ENCODE measurements around the gene MAPKAPK2. TPM values are rescaled to one million over a fixed set of nuclear protein-coding genes. Genes with fewer than 3 reads are reported as not detected.
A peak's percentile ranks its signal among the peaks of the same experiment; 100 is the strongest.

MAPKAPK2 gene
- total RNA-seq, 1 donor from 2014 or later: 214 TPM

DNA sequence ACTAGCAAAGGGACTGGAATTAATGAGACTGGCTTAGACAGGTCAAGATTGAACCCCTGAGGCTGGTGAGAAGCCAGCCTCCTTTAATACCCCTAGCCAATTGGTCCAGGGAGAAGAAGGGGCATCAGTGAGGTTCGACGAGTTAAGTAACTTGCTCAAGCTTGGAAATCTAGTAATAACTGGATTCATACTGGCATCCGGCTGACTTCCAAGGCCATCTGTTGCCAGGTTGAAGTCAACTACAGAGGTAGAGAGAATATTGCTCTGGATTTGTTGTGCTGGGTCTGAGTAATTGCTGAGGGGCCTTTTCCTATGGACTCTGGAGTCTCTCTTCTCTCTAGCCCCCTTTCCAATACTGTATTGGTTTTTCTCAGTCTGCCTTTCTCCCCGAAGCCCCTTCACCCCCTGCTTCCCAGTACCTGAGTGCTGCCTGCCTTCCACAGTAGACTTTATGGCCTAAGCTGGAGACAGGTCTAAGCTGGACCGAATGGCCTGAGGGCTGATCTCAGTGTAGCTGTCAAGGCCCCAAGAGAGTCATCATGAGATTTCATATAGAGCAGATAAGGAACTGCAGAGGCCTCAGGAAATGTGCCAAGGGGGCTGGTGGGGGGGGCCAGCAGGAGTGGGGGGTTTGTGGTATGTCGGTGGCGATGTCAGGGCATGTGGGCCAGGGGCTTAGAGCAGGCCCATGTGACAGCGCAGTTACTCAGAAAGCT lies 43.4 kb downstream of the MAPKAPK2 start:
- intact Hi-C loops (cut with DNase I): loop anchor here (5.0 kb wide), 1 partner anchor 79 kb away; no protein-coding TSS in a partner anchor
- ATAC-seq: no peak
- DNase-seq (ENCODE audit: missing footprints): no peak

DNA sequence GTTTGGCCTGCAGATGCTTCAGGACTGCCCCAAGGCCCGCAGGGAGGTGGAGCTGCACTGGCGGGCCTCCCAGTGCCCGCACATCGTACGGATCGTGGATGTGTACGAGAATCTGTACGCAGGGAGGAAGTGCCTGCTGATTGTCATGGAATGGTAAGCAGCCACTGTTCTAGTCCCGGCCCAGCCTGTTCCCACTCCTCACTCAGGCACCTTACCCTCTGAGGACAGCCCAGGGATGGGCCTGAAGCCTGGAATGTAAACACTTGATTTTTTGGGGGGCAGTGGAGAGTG lies 43.9 kb downstream of the MAPKAPK2 start:
- DNase-seq (ENCODE audit: missing footprints) (no peak), ATAC-seq (no peak)
- intact Hi-C loops (cut with DNase I): loop anchor here (5.0 kb wide), 1 partner anchor 79 kb away; no protein-coding TSS in a partner anchor

DNA sequence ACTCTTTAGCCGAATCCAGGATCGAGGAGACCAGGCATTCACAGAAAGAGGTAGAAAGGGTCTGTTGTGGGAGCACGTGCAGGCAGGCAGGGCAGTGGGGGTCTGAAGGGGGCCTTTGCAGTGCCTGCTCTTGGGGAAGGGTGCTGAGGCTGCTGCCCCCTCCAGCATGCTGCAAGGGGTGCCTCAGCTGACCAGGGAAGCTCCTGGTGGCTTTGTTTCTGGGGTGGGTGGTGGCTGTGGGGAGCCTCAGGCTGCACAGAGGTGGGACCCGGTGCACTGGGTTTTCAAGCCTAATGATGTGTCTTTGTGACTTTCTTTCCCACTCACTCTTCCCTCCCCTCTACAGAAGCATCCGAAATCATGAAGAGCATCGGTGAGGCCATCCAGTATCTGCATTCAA lies 44.3 kb downstream of the MAPKAPK2 start:
- no peak for ATAC-seq
- intact Hi-C loops (cut with DNase I): loop anchor here (5.0 kb wide), 1 partner anchor 78 kb away; no protein-coding TSS in a partner anchor

DNA sequence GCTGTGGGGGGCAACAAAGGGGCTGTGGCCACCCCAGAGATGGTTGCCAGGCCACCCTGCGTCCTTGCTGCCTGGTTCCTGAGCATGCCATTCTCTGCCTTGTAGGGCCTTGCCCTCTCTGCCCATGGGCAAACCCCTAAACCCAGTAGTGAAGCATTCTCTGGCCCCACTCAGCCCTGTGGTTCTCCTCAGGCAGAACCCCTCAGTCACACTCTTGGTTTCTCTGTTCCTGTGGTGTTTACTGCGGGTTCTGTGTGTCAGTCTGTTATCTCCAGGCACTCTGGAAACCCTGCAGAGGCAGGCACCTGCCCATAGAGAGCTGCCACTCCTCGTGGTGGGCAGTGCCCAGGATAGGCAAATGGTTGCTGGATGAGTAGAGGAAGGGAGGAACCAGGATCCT lies 44.8 kb downstream of the MAPKAPK2 start:
- intact Hi-C loops (cut with DNase I): loop anchor here (5.0 kb wide), 1 partner anchor 78 kb away; no protein-coding TSS in a partner anchor
- ATAC-seq (no peak), DNase-seq (ENCODE audit: missing footprints) (no peak)

More for the DNA sequence above, 44.3 kb downstream of the MAPKAPK2 start:
- DNase-seq (ENCODE audit: missing footprints): no peak

DNA sequence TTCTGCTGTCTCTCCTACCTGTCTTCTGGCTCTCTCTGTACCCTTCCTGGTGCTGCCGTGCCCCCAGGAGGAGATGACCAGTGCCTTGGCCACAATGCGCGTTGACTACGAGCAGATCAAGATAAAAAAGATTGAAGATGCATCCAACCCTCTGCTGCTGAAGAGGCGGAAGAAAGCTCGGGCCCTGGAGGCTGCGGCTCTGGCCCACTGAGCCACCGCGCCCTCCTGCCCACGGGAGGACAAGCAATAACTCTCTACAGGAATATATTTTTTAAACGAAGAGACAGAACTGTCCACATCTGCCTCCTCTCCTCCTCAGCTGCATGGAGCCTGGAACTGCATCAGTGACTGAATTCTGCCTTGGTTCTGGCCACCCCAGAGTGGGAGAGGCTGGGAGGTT lies 47.8 kb downstream of the MAPKAPK2 start:
- intact Hi-C loops (cut with DNase I): no loop called here
- DNase-seq (ENCODE audit: missing footprints) (no peak), ATAC-seq (no peak)

DNA sequence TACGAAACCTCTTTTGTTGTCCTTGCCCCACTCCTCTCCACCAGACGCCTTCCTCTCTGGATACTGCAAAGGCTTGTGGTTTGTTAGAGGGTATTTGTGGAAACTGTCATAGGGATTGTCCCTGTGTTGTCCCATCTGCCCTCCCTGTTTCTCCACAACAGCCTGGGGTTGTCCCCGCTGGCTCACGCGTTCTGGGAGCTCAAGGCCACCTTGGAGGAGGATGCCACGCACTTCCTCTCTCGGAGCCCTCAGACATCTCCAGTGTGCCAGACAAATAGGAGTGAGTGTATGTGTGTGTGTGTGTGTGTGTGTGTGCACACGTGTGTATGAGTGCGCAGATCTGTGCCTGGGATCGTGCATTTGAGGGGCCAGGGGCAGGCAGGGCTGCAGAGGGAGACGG lies 48.3 kb downstream of the MAPKAPK2 start:
- intact Hi-C loops (cut with DNase I): no loop called here
- ATAC-seq: no peak
- DNase-seq (ENCODE audit: missing footprints): no peak

DNA sequence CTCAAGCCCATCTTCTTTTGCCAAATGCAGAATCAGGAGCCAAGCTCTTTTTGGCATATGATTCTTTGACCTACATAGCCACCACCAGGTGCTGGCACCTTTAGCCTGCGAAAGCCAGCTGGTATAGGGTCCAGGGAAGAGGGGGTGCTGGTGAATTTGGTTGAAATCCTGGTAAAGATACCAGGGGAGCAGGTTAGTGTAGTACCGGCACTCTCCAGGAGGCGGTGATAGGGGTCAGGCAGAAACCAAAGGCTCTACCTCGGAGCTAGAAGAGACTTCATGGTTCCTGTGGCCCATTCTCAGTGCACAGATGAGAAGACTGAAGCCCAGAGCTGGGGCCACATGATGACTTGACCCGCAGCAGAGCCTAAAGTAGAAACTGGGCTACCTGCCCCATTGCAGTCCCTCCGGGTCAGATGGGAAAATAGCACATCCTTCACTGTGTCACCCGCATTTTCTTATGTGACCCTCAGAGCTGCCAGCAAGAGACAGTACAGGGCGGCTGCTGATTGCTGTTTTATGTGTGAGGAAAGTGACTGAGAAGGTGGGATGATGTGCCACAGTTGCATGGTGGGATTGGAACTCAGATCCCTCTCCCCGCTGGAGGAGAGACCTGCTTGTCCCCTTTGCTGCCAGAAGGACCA lies 49.9 kb downstream of the MAPKAPK2 start:
- intact Hi-C loops (cut with DNase I): loop anchor here (5.0 kb wide), 2 partner anchors 68 to 178 kb away; no protein-coding TSS in a partner anchor
- no peak for ATAC-seq
- DNase-seq (ENCODE audit: missing footprints): no peak

DNA sequence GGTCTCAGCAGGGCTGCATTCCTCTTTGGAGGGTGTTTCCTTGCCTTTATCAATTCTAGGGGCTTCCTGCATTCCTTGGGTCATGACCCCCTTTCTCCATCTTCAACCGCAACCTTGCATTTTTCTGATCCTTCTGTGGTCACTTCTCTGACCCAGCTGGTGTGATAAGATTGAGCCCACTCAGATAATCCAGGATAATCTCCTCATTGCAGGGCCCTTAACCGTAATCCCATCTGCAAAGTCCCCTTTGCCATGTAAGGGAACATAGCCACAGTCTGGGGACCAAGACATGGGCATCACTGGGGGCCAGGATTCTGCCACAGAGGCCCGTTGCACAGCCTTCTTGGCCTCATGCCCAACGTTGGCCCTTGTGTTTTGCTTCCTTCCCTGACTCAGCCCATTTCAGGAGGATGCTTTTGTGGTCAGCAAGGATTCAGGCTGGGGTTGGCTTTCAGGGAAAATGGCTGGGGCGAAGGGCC lies 50.9 kb downstream of the MAPKAPK2 start:
- DNase-seq (ENCODE audit: missing footprints) (no peak), ATAC-seq (no peak)
- intact Hi-C loops (cut with DNase I): loop anchor here (5.0 kb wide), 2 partner anchors 67 to 177 kb away; no protein-coding TSS in a partner anchor

DNA sequence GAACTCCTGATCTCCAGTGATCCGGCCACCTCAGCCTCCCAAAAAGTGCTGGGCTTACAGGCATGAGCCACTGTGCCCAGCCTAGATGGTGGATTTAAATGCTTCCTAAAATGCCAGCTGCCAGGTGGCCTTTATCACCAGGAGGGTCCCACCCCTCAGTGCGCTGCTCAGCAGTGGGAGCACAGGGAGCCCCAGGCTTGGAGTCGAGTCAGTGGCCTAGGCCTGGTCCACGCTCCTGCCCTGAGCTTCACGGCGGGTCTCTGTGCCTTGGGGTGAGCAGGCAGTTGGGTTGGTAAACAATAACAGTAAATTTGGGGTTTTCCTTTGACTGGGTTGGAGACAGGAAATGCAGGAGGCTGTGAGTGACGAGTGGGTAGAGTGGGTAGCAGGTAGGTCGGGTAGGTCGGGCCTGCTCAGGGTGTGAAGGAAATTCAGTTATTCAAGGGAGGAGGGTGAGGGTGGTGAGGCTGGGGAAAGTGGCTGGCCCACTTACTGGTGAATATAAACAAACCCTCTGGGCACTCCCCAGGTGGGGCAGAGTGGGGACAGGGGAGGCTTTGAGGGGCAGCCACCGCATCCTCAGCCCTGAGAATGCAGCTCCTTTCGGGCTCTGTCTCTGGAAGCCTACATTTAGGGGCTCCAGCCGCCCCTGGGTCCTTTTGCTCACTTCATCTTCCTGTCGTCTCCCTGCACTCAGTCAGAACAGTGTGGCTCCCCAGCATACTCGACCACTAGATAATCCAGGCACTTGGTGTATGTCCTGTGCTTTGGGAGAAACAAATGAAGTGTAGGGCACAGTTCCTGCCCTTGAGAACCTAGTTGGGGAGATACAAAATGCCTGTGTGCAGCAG lies 52.4 kb downstream of the MAPKAPK2 start:
- ATAC-seq: peak; percentile 49
- intact Hi-C loops (cut with DNase I): loop anchor here (5.0 kb wide), 2 partner anchors 65 to 175 kb away; no protein-coding TSS in a partner anchor
- no peak for DNase-seq (ENCODE audit: missing footprints)

DNA sequence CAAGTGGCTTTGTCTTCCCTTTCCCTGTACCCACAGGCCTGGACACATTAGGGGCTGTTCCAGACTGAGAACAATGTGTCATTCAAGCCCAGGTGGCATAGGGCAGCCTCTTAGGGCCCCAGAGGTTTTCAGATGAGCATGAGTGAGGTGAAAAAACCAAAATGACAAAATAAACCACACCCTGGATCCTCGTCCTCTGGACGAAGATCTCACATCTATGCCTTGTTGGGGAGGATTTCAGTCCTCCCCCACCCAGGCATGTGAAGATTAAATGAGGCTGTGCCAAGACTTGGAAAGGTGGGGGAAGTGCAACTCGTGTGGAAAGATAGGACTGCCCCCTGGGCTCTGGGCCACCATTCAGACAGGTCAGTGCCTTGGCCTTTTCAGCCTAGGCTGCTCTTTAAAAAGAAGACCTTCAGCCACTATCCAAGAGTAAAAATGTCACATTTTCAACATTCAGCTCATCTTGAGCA lies 53.1 kb downstream of the MAPKAPK2 start:
- ATAC-seq (peak; percentile 51), DNase-seq (ENCODE audit: missing footprints) (no peak)
- intact Hi-C loops (cut with DNase I): loop anchor here (5.0 kb wide), 2 partner anchors 65 to 175 kb away; no protein-coding TSS in a partner anchor

DNA sequence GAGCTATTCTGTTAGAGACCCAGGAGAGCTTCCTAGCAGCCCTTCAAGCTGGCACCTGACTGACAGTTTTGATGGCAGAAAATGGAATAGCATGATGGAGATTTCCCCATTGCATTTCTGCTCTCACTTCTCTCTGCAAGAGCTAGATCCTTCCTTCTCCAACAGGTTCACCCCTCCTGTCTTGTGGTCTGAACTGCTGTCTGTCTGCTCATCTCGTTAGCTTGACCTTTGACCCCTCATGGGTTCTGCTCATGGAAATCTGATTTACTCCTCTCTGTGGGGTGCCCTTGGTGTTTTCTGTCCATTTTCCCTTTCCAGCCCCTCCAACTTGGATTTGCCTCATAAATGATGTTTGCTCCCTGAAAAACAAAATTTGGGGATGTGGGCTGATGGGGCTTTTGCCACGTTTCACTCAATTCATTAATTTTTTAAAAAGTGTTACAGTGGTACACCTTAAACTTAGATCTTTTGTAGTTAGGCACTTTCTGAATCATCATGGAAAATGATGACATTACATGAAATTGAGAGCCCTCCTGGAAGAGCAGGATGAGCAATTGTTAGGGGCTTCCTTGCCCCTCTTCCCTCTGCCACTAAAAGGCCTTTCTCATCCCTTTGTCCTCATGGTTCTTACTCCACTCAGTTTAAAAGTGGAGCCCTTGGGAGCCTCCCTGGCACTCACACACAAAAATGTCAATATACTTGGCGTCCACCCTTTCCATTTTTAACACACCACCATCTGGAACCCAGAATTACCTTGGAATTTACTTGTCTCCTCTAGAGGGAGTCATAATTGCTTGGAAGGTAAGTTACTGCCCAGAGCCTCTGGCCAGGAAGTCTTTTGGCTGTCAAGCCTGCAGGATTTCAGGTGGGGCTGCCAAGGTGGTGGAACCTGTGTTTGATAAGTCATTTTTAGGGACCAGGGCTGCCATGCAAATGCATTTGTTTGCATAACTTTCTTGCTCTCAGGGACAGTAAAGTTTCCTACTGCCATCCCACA lies 54.0 kb downstream of the MAPKAPK2 start:
- intact Hi-C loops (cut with DNase I): loop anchor here (5.0 kb wide), 2 partner anchors 64 to 174 kb away; no protein-coding TSS in a partner anchor
- DNase-seq (ENCODE audit: missing footprints) (no peak), ATAC-seq (no peak)

DNA sequence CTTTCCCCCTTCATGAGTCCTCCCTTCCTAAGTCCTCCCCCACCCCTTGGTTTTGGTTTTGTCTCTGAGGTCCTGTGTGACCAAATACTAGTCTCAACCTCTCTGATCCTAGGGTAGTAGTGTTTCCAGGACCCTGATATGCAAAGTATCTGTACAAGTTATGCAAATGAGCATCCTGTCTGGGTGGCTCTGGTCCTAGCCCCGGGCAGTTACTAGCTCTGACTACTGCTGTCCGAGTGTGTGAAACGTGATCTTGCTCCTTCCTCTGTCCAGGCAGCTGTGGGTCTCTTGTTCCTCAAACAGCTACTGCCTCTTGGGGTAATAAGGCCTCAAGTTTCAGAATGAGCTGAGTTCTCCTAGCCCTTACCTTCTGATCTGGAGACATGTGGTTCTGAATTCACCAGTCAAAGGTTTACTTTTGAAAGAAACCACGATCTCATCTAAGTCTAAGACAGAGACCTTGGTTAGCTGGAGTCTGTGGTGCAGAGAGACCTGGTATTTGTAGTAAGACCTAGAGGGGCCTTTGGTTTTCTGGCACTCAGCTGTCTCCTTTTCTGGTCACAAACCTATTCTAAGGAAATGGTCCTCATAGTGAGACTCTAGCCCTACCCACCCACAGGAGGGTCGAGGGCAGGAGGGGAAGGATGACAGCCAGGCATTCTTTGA lies 54.8 kb downstream of the MAPKAPK2 start:
- intact Hi-C loops (cut with DNase I): loop anchor here (5.0 kb wide), 2 partner anchors 63 to 173 kb away; no protein-coding TSS in a partner anchor
- DNase-seq (ENCODE audit: missing footprints) (no peak), ATAC-seq (peak; percentile 17)

DNA sequence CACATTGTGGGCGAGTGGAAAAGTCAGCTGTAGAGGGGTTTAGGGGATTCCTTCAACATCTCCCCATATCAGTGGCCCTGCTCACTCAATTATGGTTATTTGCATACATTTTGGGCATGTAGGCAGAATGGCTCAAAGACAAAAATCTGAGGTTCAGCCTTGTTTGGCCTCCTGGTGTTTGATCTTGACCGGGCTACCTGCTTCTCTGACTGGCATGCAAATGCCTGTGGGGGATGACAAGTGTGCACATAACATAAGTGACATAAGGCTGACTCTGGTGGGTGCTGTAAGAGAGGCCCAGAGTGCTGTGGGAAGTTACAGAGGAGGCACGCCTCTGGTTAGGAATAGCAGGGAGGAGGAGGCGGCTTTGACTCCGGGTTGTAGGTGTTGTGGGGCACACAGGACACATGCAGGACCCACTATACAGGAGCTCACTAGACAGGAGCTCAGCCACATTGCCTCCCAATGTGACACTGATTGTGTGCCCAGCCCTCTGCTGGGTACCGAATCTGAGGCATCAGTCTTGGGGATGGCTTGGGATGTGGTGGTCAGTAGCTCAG lies 56.5 kb downstream of the MAPKAPK2 start:
- intact Hi-C loops (cut with DNase I): no loop called here
- DNase-seq (ENCODE audit: missing footprints) (no peak), ATAC-seq (no peak)

DNA sequence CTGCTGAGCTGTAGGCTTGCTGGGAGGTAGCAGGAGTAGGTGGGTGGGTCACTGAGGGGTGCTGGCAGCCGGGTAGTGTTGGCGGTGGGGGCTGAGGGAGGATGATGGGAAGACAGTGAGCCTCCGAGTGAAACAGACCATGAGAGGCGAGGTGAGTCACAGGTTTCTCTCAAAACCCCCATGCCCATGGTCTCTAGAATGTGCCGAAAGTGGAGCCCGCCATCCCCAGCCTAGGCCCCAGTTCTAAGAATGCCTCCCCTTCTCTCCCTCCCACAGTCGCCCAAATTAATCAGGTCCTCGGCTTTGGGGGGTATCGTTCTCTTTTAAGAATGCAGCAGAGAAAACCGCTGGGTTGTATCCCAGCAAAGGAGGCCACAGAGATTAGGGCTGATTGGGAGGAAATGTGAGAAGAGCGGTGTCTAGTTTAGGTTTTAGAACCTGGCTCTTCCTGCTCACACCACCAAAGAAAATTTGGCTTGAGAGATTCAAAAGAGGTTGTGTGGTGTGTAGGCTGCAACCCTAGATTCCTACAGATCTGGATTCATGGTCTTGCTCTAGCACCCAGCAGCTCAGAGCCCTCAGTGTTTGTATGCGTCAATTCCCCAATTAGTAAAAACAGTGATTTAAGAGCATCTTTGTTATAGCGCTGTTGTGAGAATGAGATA lies 58.1 kb downstream of the MAPKAPK2 start:
- ATAC-seq (no peak), DNase-seq (ENCODE audit: missing footprints) (no peak)
- intact Hi-C loops (cut with DNase I): no loop called here

DNA sequence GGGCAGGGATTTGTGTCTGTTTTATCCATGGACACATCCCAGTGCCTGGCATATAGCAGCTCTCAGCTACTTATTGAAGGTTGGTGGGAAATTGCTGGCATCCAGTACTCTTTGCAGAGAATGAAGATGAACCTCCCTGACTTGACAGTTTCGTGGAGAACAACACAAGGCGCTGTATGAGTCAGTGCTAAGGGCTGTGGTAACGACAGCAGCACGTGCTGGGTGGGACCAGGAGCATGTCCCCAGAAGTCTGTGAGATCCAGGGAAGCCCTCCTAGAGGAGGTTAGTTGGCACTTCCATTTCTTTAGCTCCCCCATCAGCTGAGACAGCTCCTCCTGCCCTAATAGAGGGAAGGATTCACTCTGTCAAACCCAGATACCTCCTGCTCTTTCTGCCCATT lies 60.0 kb downstream of the MAPKAPK2 start:
- no peak for ATAC-seq
- intact Hi-C loops (cut with DNase I): no loop called here
- no peak for DNase-seq (ENCODE audit: missing footprints)

DNA sequence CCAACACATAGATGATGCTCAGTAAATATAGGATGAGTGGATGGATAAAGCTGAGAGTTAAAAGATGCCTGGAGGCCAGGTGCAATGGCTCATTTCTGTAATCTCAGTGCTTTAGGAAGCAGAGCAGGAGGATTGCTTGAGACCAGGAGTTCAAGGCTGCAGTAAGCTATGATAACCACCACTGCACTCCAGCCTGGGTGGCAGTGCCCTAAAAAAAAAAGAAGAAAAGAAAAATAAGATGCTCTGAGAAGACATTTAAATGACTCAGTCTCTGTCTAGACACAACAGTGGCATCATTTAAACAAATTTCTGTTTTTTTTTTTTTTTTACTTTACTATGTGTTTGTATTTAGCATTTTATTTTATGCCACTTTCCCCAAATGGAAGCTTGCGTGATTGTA lies 60.6 kb downstream of the MAPKAPK2 start:
- DNase-seq (ENCODE audit: missing footprints): no peak
- ATAC-seq: no peak
- intact Hi-C loops (cut with DNase I): no loop called here

All from Right ventricle myocardium inferior (tissue), 1 donor.